ENCODE measurements around the gene GRK3.

GRK3 gene

GRCh38 chr22:25742918-25743708 lies 178.6 kb downstream of the GRK3 start:
- DNase-seq: no peak

- no peak for DNase-seq
These were observed 180.2 kb downstream of the GRK3 start for GRCh38 chr22:25744694-25745093.

GRCh38 chr22:25745341-25746011 lies 181.0 kb downstream of the GRK3 start:
- no peak for DNase-seq

- no peak for DNase-seq
These were observed 181.5 kb downstream of the GRK3 start for GRCh38 chr22:25746012-25746373.

- DNase-seq: no peak
These were observed 182.9 kb downstream of the GRK3 start for GRCh38 chr22:25747245-25747944.

- no peak for DNase-seq
These were observed 183.7 kb downstream of the GRK3 start for GRCh38 chr22:25748140-25748539.

GRCh38 chr22:25748704-25749103 lies 184.2 kb downstream of the GRK3 start:
- DNase-seq: no peak

GRCh38 chr22:25749420-25750169 lies 185.1 kb downstream of the GRK3 start:
- no peak for DNase-seq

- DNase-seq: no peak
These were observed 186.2 kb downstream of the GRK3 start for GRCh38 chr22:25750569-25751173.

GRCh38 chr22:25751174-25751581 lies 186.7 kb downstream of the GRK3 start:
- DNase-seq: no peak

- no peak for DNase-seq
These were observed 188.2 kb downstream of the GRK3 start for GRCh38 chr22:25752615-25753214.

GRCh38 chr22:25753252-25753651 lies 188.8 kb downstream of the GRK3 start:
- no peak for DNase-seq

GRCh38 chr22:25754527-25755202 lies 190.2 kb downstream of the GRK3 start:
- no peak for DNase-seq

- DNase-seq: no peak
These were observed 193.2 kb downstream of the GRK3 start for GRCh38 chr22:25757686-25758085.

GRCh38 chr22:25758316-25758715 lies 193.8 kb downstream of the GRK3 start:
- no peak for DNase-seq

GRCh38 chr22:25759825-25760231 lies 195.4 kb downstream of the GRK3 start:
- no peak for DNase-seq

- DNase-seq: no peak
These were observed 195.8 kb downstream of the GRK3 start for GRCh38 chr22:25760294-25760693.

GRCh38 chr22:25760848-25761595 lies 196.5 kb downstream of the GRK3 start:
- no peak for DNase-seq

GRCh38 chr22:25762147-25762546 lies 197.7 kb downstream of the GRK3 start:
- DNase-seq: no peak

GRCh38 chr22:25763239-25763777 lies 198.8 kb downstream of the GRK3 start:
- no peak for DNase-seq
